A549 (cell line): Measurements from ENCODE around the gene CNOT11. TPM values are rescaled to one million over a fixed set of nuclear protein-coding genes. Genes with fewer than 3 reads are reported as not detected.
A peak's percentile ranks its signal among the peaks of the same experiment; 100 is the strongest.

Experiments
- ATAC-seq, 2 experiments: fragments of 200-7000 bp in 1 of 2; fragments of >200 bp in 1 of 2; cut with Nextera tagmentation in 1 of 2; cut with Tn5 transposase in 1 of 2; 3 replicates each; pipeline versions ENCODE4 v1.8.0 to v1.9.1; 2018 to 2020; ENCODE audit warnings: mild to moderate bottlenecking in 1 of 2, moderate library complexity in 1 of 2
- CTCF ChIA-PET: fragments of 300-600 bp; sonication (Branson Sonifier 250); formaldehyde crosslinking; extraction: SDS; loops from one replicate; lab custom pipeline; 2021; ENCODE audit warnings: antibody characterized with exemption, inconsistent platforms; lab: Yijun Ruan, JAX
- POLR2A ChIA-PET: fragments of 350-600 bp; formaldehyde crosslinking; extraction: SDS; loops from one replicate; lab custom pipeline; 2021; ENCODE audit warnings: antibody characterized with exemption, inconsistent platforms; lab: Yijun Ruan, JAX
- DNase-seq, 2 experiments: peaks; one replicate each; pipeline versions ENCODE4 v3.0.0 to v3.0.0-alpha.2; 2011 to 2016; ENCODE audit warnings: low read depth in 1 of 2, low spot score in 1 of 2
- FAIRE-seq: peaks from 2 replicates; lab custom pipeline; 2011; peaks lifted over from hg19 to GRCh38; lab: Jason Lieb, UNC
- H3K27ac ChIP-seq, 2 experiments: fragments of >200 bp; sonication (Bioruptor Twin); formaldehyde crosslinking; 3 replicates each; pipeline ENCODE4 v1.5.1; 2016 to 2017
- H3K4me1 ChIP-seq: fragments of >200 bp; sonication (Bioruptor Twin); formaldehyde crosslinking; 3 replicates; pipeline ENCODE4 v1.6.1; 2016
- H3K4me2 ChIP-seq: fragments of >200 bp; sonication (Bioruptor Twin); formaldehyde crosslinking; 3 replicates; pipeline ENCODE4 v1.6.1; 2016
- H3K4me3 ChIP-seq: fragments of >200 bp; sonication (Bioruptor Twin); formaldehyde crosslinking; 3 replicates; pipeline ENCODE4 v1.5.1; 2016
- H3K9me3 ChIP-seq: fragments of >200 bp; sonication (Bioruptor Twin); formaldehyde crosslinking; 3 replicates; pipeline ENCODE4 v1.6.1; 2016
- ATOH8 ChIP-seq: fragments of 250-450 bp; sonication (Bioruptor Pico); IDR thresholded peaks from 2 replicates; pipeline ENCODE4 v1.5.0; 2020; ENCODE audit warnings: low read depth, mild to moderate bottlenecking, moderate library complexity
- BHLHE40 ChIP-seq: IDR thresholded peaks from 2 replicates; pipeline ENCODE4 v1.6.1; 2012; ENCODE audit warnings: low read depth, low read length, inconsistent platforms
- CEBPB ChIP-seq, 2 experiments: fragments of >200 bp in 1 of 2; sonication (Bioruptor Twin) in 1 of 2; formaldehyde crosslinking in 1 of 2; IDR thresholded peaks; 2 replicates each; pipeline ENCODE4 v1.6.1; 2012 to 2016
- E2F6 ChIP-seq: IDR thresholded peaks from 2 replicates; pipeline ENCODE4 v1.6.1; 2012; ENCODE audit warnings: low read depth, borderline replicate concordance
- EHF ChIP-seq: fragments of 250-450 bp; sonication (Bioruptor Pico); IDR thresholded peaks from 2 replicates; pipeline ENCODE4 v1.5.0; 2020; ENCODE audit warnings: mild to moderate bottlenecking
- EHMT2 ChIP-seq: fragments of 200-600 bp; sonication (generic); IDR thresholded peaks from 2 replicates; pipeline ENCODE4 v1.6.1; 2016; ENCODE audit warnings: antibody characterized with exemption, low read depth, mild to moderate bottlenecking, moderate library complexity
- EP300 ChIP-seq, 2 experiments: fragments of >200 bp; sonication (Bioruptor Twin); formaldehyde crosslinking; IDR thresholded peaks; 2 replicates in 1 of 2; 3 replicates in 1 of 2; pipeline ENCODE4 v1.6.1; 2016 to 2017
- ESRRA ChIP-seq: fragments of 150-350 bp; IDR thresholded peaks from 2 replicates; pipeline ENCODE4 v1.6.1; 2014; ENCODE audit warnings: mild to moderate bottlenecking, low read length, borderline replicate concordance
- FOSB ChIP-seq: fragments of 250-450 bp; sonication (Bioruptor Pico); IDR thresholded peaks from 2 replicates; pipeline ENCODE4 v1.5.0; 2020; ENCODE audit warnings: mild to moderate bottlenecking, moderate library complexity
- HMGXB4 ChIP-seq: fragments of 250-450 bp; sonication (Bioruptor Pico); IDR thresholded peaks from 2 replicates; pipeline ENCODE4 v1.5.0; 2021; ENCODE audit warnings: mild to moderate bottlenecking, moderate library complexity, borderline replicate concordance
- HOXA7 ChIP-seq: fragments of 250-450 bp; sonication (Bioruptor Pico); IDR thresholded peaks from 2 replicates; pipeline ENCODE4 v1.5.0; 2020; ENCODE audit warnings: mild to moderate bottlenecking, moderate library complexity
- HOXB5 ChIP-seq: fragments of 250-450 bp; sonication (Bioruptor Pico); IDR thresholded peaks from 2 replicates; pipeline ENCODE4 v1.5.0; 2020; ENCODE audit warnings: mild to moderate bottlenecking, moderate library complexity
- MAX ChIP-seq: IDR thresholded peaks from 2 replicates; pipeline ENCODE4 v1.6.1; 2012
- PHF8 ChIP-seq: fragments of 200-600 bp; sonication (generic); IDR thresholded peaks from 2 replicates; pipeline ENCODE4 v1.6.1; 2016; ENCODE audit warnings: low read depth, mild to moderate bottlenecking, antibody characterized with exemption, moderate library complexity, borderline replicate concordance
- RAD21 ChIP-seq, 2 experiments: fragments of >200 bp in 1 of 2; sonication (Bioruptor Twin) in 1 of 2; formaldehyde crosslinking in 1 of 2; IDR thresholded peaks in 1 of 2; conservative IDR thresholded peaks in 1 of 2; 2 replicates in 1 of 2; 3 replicates in 1 of 2; pipeline ENCODE4 v1.6.1; 2012 to 2018; ENCODE audit warnings: inconsistent platforms in 1 of 2
- RCOR1 ChIP-seq: fragments of 150-350 bp; IDR thresholded peaks from 2 replicates; pipeline ENCODE4 v1.6.1; 2014; ENCODE audit warnings: antibody characterized with exemption, low read length, low read depth
- RNF2 ChIP-seq: fragments of 200-600 bp; sonication (generic); IDR thresholded peaks from 2 replicates; pipeline ENCODE4 v1.6.1; 2016; ENCODE audit warnings: low read depth, mild to moderate bottlenecking, antibody characterized with exemption, moderate library complexity, borderline replicate concordance
- TP53 ChIP-seq: fragments of 250-450 bp; sonication (Bioruptor Pico); IDR thresholded peaks from 2 replicates; pipeline ENCODE4 v1.5.0; 2021; ENCODE audit warnings: mild to moderate bottlenecking, moderate library complexity
- WGBS: methylation state at CpG from one replicate; pipeline ENCODE4 v1.1.6; 2017; ENCODE audit errors: missing lambda C conversion rate; 5-methylcytosine and 5-hydroxymethylcytosine counted together
- polyA plus RNA-seq, 4 experiments: library from polyadenylated mRNA; depleted of rRNA in 3 of 4; stranded (reverse); fragments of >200 nt; fragmentation: RNase III in 1 of 4; extraction: RNeasy Plus Mini Kit Qiagen cat#74134 plus additional on column Dnase treatment in 1 of 4; gene quantifications; 2 replicates in 3 of 4; 3 replicates in 1 of 4; pipeline ENCODE4 v1.2.3, GENCODE V29; 2011 to 2017

Gene CNOT11
- polyA plus RNA-seq, 2 of the 4 experiments (the other 2 are of a cell fraction) = 35.8 to 76.7 TPM

- H3K9me3 ChIP-seq = no peaks in the 10 kb centered on the region
- H3K4me2 ChIP-seq = peak overlapping the region; percentile 85
- ChIA-PET CTCF (no interaction called here), POLR2A (interaction anchor here (1.4 kb wide), 1 partner anchor 9 kb away, joined by 5 read pairs; no protein-coding TSS in a partner anchor)
- FAIRE-seq (no peak), ATAC-seq (no peak), DNase-seq (no peak)
- TF ChIP-seq ESRRA (no peak), RAD21 (conservative IDR thresholded peaks at IDR 0.05 in 1 of 2, IDR thresholded peaks at IDR 0.05 in 1 of 2) (no peak), ATOH8 (no peak), BHLHE40 (no peak), PHF8 (no peak), EHF (CRISPR knock-in tag) (no peak), CEBPB (IDR thresholded peaks at IDR 0.05) (no peak), HOXB5 (CRISPR knock-in tag) (no peak), FOSB (CRISPR knock-in tag) (no peak), EHMT2 (no peak), RNF2 (no peak), RCOR1 (no peak), MAX (no peak)
- WGBS = 35% methylated on average over 9 of the region's 9 CpGs
- H3K4me3 ChIP-seq = peak overlapping the region; percentile 75
- H3K27ac ChIP-seq = peak overlapping the region; percentile 83 to 92
- peaks cover 34% of the 10 kb centered on the region for H3K4me1 ChIP-seq
Observed at GRCh38 chr2:101307503-101307902, 54.8 kb downstream of the CNOT11 start.

- peak overlapping the region; percentile 85 for H3K4me2 ChIP-seq
- no peak for FAIRE-seq
- H3K4me3 ChIP-seq = peak overlapping the region; percentile 75
- 8% methylated on average over 18 of the region's 57 CpGs for WGBS
- peaks cover 34% of the 10 kb centered on the region for H3K4me1 ChIP-seq
- H3K27ac ChIP-seq = peak overlapping the region; percentile 83 to 92
- ChIA-PET POLR2A (interaction anchor here (0.6 to 2.1 kb wide), 8 partner anchors 10 to 745 kb away, joined by 3 to 6 read pairs (median 3); partner anchors contain the start of genes CNOT11 and PDCL3), CTCF (interaction anchor here (0.8 to 1.7 kb wide), 2 partner anchors 31 to 111 kb away, joined by 3 to 4 read pairs; no protein-coding TSS in a partner anchor)
- no peaks in the 10 kb centered on the region for H3K9me3 ChIP-seq
- DNase-seq = peak; percentile 15 to 19
- peak; percentile 73 for TF ChIP-seq E2F6
- 0 out of 2 replicates have a peak, but pooled peaks have one; percentile 66 for TF ChIP-seq TP53 (CRISPR knock-in tag)
- TF ChIP-seq PHF8 = peak; percentile 67; the same call in 1 of the 2 replicates
- peak; percentile 60; the same call in 1 of the 2 replicates for TF ChIP-seq HMGXB4 (CRISPR knock-in tag)
- no peak for TF ChIP-seq EP300 (IDR thresholded peaks at IDR 0.05)
- 0 out of 2 replicates have a peak, but pooled peaks have one; percentile 49 for TF ChIP-seq HOXB5 (CRISPR knock-in tag)
- TF ChIP-seq HOXA7 (CRISPR knock-in tag) = no peak
- peak; percentile 75; the same call in 1 of the 2 replicates for TF ChIP-seq RNF2
- peak; percentile 72 for TF ChIP-seq MAX
- peak; percentile 57 for ATAC-seq
Observed at GRCh38 chr2:101307950-101308431, 55.3 kb downstream of the CNOT11 start.
